NCI-H774 (cell line): Measurements from ENCODE around the gene LCLAT1.
"Not testable (repeated sequence)": the region's sequence is repeated elsewhere in the genome, so short reads cannot be mapped to it uniquely, and the experiment has no call there.

Source experiments
- DNase-seq: peaks from one replicate; lab custom pipeline; 2025; lab: John Stamatoyannopoulos, UW

LCLAT1 gene

DNA sequence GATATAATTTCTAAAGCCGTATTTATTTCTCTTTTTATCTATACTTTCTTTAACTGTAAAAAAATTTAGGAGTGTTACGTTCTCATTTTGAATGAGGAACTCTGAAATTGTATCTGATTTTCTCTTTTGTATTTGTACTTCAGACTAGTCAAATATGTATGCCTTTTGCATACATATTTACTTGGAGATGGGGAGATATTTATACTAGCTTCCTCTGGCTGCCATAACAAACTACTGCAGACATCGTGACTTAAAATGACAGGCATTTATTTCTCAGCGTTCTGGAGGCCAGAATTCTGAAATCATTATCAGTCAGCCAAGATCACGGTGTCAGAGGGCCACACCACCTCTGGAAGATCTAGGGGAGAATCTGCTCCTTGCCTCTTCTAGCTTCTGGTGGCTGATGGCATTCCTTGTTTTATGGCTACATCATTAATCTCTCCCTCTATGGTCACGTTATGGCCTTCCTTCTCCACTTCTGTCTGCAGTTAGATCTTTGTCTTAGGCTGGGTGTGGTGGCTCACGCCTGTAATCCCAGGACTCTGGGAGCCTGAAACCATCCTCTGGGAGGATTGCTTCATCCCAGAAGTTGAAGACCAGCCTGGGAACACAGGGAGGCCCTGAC is 8.2 kb downstream of the LCLAT1 start:
- DNase-seq: no peak

DNA sequence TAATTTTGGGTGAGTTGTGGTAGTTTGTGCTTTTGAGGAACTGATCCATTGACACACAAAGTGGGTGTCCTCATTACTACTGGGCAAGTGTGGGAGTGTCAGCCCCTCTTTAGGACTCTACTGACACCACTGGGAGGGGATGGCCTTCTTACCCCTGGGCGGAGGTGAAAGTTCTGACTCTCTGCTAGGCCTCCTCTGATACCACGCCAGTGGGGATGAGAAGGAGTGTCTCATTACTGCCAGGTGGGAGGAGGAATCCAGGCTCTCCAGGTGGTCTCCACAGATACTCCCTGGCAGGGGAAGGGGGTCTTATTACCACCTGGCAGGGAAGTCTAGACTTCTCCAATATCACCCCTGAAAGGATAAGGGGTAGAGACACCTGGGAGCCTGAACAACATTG is 9.1 kb downstream of the LCLAT1 start:
- DNase-seq: no peak

DNA sequence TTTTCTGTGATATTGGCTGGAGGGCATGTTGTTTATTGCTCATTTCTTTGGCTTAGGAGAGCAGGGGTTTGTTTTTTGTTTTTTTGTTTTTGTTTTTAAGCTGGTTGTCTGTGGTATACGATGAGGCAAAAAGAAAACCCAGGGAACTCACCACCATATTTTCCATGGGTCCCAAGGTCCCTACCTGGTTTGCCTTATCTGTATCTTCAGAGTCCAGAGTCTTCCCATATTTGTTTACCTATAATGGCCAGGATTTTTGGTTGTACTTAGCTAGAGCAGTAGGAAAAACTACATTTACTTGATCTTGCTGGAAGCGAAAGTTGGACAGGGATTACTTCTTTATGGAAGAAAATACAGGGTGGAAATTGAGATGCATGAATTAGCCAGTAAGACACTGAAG is 9.5 kb downstream of the LCLAT1 start:
- DNase-seq: no peak

DNA sequence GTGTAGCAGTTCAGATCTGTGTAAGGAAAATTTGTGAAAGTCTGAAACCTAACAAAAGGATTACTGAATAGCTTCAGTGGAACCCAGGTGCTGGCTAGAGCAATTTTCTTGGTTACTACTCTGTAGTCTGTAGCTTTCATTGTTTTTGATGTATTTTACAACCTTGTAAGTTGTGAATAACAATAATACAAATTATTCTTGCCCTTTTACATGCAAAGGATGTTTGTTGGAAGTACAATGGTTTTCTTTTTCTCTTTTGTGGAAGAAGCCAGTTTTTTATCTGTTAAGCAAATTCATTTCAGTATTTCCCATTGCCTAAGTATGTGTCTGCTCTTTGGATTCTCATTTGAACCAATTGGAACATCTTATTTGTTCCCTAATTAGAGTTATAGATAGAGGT is 10.2 kb downstream of the LCLAT1 start:
- no peak for DNase-seq

- no peak for DNase-seq
Observed at GRCh38 chr2:30459140-30459539, 12.1 kb downstream of the LCLAT1 start.

DNA sequence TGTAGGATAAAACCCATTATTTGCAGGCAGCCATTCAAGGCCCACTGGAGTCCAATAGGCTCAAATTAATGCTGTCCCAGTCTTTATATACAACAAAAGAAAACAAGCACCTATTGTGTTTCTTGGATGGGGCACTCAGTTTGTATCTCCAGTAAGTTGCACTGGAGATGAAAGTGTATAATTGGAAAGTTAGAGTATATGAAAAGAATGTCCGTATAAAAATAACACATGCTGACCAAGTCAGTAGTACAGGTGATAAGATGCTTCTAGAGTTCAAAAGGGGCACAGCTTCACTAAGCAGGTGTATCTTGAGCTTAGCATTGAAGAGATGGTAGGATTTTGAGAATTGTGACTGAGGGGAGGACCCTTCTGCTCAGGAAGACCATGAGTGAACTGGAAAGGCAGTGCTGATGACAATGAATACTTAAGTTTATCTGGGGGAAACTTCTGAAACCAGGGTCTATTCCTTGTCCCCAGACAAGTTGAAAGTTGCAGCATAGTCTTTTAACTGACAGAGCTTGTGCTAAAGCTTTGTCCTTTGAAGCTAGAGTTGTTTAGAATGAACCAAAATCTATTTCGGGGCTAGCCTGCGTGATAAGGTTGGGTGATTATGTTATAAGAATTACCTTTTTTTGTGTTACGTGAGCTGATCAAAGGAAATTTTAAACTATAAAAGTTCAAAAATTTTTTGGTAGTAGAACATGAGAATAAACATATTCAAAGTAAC is 15.2 kb downstream of the LCLAT1 start:
- no peak for DNase-seq

GRCh38 chr2:30463535-30463934 is 16.5 kb downstream of the LCLAT1 start:
- no peak for DNase-seq

- no peak for DNase-seq
Observed at GRCh38 chr2:30464544-30465170, 17.6 kb downstream of the LCLAT1 start.

DNA sequence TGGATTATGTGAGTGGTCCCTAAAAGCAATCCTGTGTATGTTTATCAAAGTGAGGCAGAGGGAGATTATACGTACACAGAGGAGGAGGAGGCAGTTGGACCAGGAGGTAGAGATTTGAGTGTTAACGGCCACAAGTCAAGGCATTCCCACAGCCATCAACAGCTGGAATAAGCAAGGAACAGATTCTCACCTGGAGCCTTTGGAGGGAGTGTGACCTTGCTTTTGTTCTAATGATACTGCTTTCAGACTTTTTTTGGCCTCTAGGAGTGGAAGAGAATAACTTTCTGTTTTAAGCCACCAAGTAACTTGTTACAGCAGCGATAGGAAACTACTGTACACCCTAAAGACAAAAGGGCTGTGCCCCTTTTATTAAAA is 18.1 kb downstream of the LCLAT1 start:
- DNase-seq: no peak

DNA sequence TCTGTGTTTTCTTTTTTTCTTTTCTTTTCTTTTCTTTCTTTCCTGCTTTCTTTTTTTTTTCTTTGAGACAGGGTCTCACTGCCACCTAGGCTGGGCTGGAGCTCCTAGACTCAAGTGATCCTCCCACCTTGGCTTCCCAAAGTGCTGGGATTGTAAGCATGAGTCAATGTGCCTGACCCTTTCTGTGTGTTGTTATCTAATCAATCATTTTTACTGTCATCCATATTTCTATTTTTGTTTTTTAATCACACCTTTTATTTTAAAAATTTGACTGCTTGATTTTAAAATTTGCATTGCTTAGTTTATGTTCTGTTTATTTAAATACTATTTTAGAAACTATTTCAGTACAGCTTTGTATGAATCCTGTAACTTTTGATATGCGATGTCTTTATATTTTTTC is 19.2 kb downstream of the LCLAT1 start:
- DNase-seq: no peak

- DNase-seq: not testable (repeated sequence)
Observed at GRCh38 chr2:30467062-30467826, 20.2 kb downstream of the LCLAT1 start.

DNA sequence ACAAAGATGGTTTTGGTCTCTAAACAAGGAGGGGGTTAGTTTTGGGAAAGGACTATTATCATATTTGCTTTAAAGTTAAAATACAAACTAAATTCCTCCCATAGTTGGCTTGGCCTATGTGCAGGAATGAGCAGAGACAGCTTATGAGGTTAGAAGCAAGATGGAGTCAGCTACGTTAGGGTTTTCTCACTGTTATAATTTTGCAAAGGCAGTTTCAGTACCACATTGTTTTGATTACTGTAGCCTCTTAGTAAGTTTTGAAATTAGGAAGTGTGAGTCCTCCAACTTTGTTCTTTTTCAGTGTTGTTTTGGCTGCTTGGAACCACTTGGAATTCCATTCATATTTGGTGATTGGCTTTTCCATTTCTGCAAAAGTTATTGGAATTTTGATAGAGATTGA is 23.4 kb downstream of the LCLAT1 start:
- DNase-seq: no peak

DNA sequence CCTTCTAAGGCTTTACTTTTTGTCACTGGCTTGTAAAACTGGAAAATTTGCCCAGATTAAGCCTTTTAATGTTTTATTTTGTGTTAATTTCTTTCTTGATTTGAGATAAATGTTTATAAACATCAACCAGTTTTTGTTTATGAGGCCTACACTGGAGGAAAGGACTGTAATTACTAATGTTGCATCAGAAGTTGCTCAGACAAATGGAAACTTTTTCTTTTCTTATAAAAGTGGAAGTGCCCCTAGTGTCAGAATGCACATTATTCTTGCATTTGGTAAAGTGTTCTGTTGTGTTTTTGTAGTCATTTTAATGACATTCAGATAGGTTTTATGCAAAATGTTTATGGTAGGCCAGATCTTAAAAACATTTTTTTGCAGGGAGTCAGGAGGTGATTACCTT is 25.3 kb downstream of the LCLAT1 start:
- no peak for DNase-seq

- no peak for DNase-seq
Observed at GRCh38 chr2:30475542-30475941, 28.5 kb downstream of the LCLAT1 start.

GRCh38 chr2:30476636-30477035 is 29.6 kb downstream of the LCLAT1 start:
- no peak for DNase-seq

DNA sequence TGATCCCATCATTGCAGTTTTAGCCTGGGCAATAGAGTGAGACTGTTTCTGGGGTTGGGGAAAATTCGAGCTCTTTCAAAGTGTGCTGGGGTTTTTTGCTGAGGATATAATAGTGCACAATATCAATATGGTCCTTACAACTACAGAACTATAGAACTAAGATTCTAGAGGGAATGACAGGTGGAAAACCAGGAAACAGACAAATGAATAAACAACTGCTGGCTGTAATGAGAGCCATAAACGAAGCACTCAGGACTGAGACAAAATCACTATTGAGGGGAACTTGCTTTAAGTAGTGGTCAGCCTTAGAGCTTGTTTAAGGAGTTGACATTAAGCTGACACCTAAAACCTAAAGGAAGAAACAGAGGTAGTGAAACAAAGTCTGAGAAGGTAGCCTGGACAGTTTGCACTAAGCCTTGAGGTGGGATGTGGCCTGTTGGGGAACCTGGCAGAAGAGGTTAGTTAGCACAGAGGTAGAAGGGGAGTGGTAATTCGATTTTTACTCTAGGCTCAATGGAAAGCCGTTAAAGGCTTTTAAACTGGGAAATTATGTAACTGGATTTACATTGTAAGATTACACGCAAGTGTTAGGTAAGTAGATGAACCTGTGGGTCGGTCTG is 33.8 kb downstream of the LCLAT1 start:
- no peak for DNase-seq

- no peak for DNase-seq
Observed at GRCh38 chr2:30481323-30481800, 34.3 kb downstream of the LCLAT1 start.

DNA sequence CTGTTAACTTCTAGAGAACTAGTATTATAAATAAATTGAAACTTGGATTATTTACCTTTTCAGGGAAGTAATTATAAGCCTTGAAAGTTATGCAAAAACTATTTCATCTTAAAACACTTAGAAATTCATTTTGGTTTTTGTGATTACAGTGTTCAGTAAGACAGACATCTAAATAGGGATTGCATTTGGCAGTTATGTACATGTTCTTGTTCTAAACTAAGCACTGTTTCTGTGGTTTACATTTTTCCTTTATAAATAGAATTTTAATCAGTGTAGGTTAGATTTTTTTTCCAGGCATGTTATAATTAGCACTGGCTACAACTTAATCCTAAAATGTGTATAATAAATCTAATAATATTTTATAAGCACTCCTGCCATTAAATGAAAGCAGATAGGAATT is 35.0 kb downstream of the LCLAT1 start:
- no peak for DNase-seq

DNA sequence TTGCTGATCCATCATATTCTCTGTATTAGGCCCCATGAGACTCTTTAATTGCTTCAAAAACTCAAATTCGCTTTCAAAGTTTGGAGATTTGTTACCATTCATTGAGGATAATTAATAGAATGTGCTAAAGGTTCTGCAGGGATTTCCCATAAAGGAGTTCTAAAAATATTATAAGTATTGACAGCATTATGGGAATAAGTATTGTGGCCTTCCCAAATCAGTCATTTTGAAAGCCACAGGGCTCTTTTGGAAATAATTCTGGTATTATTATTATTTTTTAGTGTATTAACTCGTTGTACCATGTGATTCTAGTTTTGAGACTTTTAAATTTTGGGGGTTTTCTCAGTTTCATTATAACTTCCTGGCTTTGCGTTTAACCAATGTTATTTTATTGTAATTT is 37.1 kb downstream of the LCLAT1 start:
- no peak for DNase-seq

- DNase-seq: no peak
Observed at GRCh38 chr2:30484995-30485394, 37.9 kb downstream of the LCLAT1 start.

DNA sequence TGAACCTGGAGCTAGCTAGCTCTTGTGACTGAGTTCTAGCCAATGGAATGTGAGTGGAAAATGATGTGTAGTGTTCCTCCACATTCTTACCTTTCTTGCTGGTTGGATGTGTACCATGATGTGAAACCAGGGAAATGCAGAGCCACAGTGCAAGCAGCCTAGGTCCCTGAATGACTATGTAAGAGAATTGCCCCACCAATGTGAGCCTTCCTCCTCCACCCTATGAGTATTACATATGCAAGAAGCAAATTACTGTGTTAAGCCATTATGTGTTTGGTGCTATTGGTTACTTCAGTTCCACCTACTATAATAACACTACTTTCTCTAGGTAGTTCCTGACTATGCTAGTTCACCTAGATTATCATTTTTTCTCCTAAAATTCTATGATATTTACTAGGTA is 39.6 kb downstream of the LCLAT1 start:
- no peak for DNase-seq

- no peak for DNase-seq
Observed at GRCh38 chr2:30487603-30488002, 40.6 kb downstream of the LCLAT1 start.
